Hematopoietic multipotent progenitor cell treated with erythropoietin and hydrocortisone succinate and interleukin-3 and kit ligand, for 8 days (in vitro differentiated cells): ENCODE measurements around the gene FALEC.

Experiments used
- DNase-seq: peaks from one replicate; pipeline ENCODE4 v3.0.0-alpha.2; 2015

The FALEC gene

GRCh38 chr1:150515328-150516049, at the start of gene FALEC:
TSS of gene FALEC (plus strand) at chr1:150515752.
- DNase-seq, result peak; percentile 95

- DNase-seq, result no peak
Measured at GRCh38 chr1:150466964-150467363, 48.6 kb upstream of the FALEC start.

GRCh38 chr1:150469291-150469690, 46.3 kb upstream of the FALEC start:
- DNase-seq, result no peak

GRCh38 chr1:150472601-150473200, 42.9 kb upstream of the FALEC start:
- no peak for DNase-seq

- no peak for DNase-seq
Measured at GRCh38 chr1:150473659-150474058, 41.9 kb upstream of the FALEC start.

GRCh38 chr1:150474869-150475268, 40.7 kb upstream of the FALEC start:
- no peak for DNase-seq

- DNase-seq, result no peak
Measured at GRCh38 chr1:150476754-150477153, 38.8 kb upstream of the FALEC start.

- DNase-seq, result no peak
Measured at GRCh38 chr1:150477320-150477719, 38.2 kb upstream of the FALEC start.

- DNase-seq, result no peak
Measured at GRCh38 chr1:150477733-150478132, 37.8 kb upstream of the FALEC start.

- DNase-seq, result no peak
Measured at GRCh38 chr1:150479370-150479769, 36.2 kb upstream of the FALEC start.

GRCh38 chr1:150479927-150480352, 35.6 kb upstream of the FALEC start:
- DNase-seq, result no peak

- no peak for DNase-seq
Measured at GRCh38 chr1:150484431-150484830, 31.1 kb upstream of the FALEC start.

GRCh38 chr1:150484861-150485260, 30.7 kb upstream of the FALEC start:
- DNase-seq, result peak; percentile 67

GRCh38 chr1:150486966-150487762, 28.4 kb upstream of the FALEC start, which contains the start of gene TARS2:
TSS of gene TARS2 (plus strand) at chr1:150487419. CDS start at chr1:150487451, 32 bp downstream.
- peak; percentile 99 for DNase-seq

- no peak for DNase-seq
Measured at GRCh38 chr1:150487763-150488115, 27.8 kb upstream of the FALEC start.

GRCh38 chr1:150493175-150493574, 22.4 kb upstream of the FALEC start:
- no peak for DNase-seq

GRCh38 chr1:150498342-150498741, 17.2 kb upstream of the FALEC start:
- DNase-seq, result no peak

- DNase-seq, result no peak
Measured at GRCh38 chr1:150505431-150505830, 10.1 kb upstream of the FALEC start.

- DNase-seq, result peak; percentile 54
Measured at GRCh38 chr1:150507912-150508864, 7.4 kb upstream of the FALEC start, which contains the start of gene ECM1. TSS of gene ECM1 (plus strand) at chr1:150508109. CDS start at chr1:150508210, 101 bp downstream.

- DNase-seq, result no peak
Measured at GRCh38 chr1:150508982-150509381, 6.6 kb upstream of the FALEC start.

GRCh38 chr1:150511551-150511950, 4.0 kb upstream of the FALEC start:
- DNase-seq, result no peak

- no peak for DNase-seq
Measured at GRCh38 chr1:150511985-150512660, 3.4 kb upstream of the FALEC start.
